Caki2 (cell line): ENCODE measurements around the gene PPP2R3C. TPM values are rescaled to one million over a fixed set of nuclear protein-coding genes. Genes with fewer than 3 reads are reported as not detected.
"Not testable (repeated sequence)": the region's sequence is repeated elsewhere in the genome, so short reads cannot be mapped to it uniquely, and the experiment has no call there.

Experiments used
- DNase-seq: peaks from one replicate; pipeline ENCODE4 v3.0.0-alpha.2; 2015; ENCODE audit warnings: low read depth
- in situ Hi-C: cut with HindIII; loops from 2 replicates; pipeline ENCODE4 v1.10.0; 2016; ENCODE audit warnings: low sequenced_read_pairs, low pct_unique_long_range_greater_than_20kb, mixed read lengths
- total RNA-seq: library from RNA; depleted of rRNA; stranded (reverse); fragments of >200 nt; shearing (Covaris generic); gene quantifications from 2 replicates; pipeline ENCODE4 v1.2.3, GENCODE V29; 2014; ENCODE audit warnings: low replicate concordance; rRNA removed

PPP2R3C gene
- 5.4 and 10.5 TPM in 2 replicates for total RNA-seq

- in situ Hi-C loops: no loop called here
- peak; percentile 97 for DNase-seq
These were observed at the start of gene PPP2R3C, which contains the start of gene PRORP for GRCh38 chr14:35121887-35122695. PPP2R3C (minus strand) TSS chr14:35121990; CDS start chr14:35121959, 31 bp downstream. PRORP (plus strand) TSS chr14:35122552; CDS start chr14:35123246, 694 bp downstream.

DNA sequence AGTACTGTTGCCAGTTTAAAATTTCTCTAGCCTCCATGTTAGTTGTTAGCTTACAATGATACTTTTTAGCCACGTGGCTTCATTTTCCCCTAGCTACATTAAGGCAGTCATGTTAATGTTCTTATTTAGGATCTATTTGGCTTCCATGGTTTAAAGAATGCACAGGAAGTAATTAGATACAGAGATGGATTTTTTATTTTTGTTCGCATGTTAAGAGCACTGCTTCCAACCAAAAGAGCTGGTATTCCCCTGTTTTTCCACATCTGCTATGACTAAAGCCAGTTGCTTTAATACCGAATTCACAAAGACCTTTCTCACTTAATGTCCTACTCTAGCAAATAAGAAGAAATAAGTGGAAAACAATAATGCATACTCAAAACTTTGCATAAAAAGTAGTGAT is 45.7 kb upstream of the PPP2R3C start:
- in situ Hi-C loops: no loop called here
- DNase-seq: no peak

GRCh38 chr14:35164849-35165248 is 43.1 kb upstream of the PPP2R3C start:
- DNase-seq: no peak

DNA sequence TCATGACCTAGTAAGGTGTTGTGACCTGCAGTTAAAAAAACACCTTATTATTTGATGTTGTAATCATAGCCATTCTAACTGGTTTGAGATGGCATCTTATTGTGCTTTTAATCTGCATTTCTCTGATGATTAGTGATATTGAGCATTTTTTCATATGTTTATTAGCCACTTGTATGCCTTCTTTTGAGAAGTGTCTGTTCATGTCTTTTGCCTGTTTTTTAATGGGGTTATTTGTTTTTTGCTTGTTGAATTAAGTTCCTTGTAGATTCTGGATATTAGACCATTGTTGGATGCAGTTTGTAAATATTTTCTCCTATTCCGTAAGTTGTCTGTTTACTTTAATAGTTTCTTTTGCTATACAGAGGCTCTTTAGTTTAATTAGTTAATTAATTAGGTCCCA is 41.6 kb upstream of the PPP2R3C start:
- in situ Hi-C loops: no loop called here
- no peak for DNase-seq

More at GRCh38 chr14:35164849-35165248, 43.1 kb upstream of the PPP2R3C start:
- in situ Hi-C loops: no loop called here

GRCh38 chr14:35161231-35161630 is 39.4 kb upstream of the PPP2R3C start:
- no peak for DNase-seq
- in situ Hi-C loops: no loop called here

DNA sequence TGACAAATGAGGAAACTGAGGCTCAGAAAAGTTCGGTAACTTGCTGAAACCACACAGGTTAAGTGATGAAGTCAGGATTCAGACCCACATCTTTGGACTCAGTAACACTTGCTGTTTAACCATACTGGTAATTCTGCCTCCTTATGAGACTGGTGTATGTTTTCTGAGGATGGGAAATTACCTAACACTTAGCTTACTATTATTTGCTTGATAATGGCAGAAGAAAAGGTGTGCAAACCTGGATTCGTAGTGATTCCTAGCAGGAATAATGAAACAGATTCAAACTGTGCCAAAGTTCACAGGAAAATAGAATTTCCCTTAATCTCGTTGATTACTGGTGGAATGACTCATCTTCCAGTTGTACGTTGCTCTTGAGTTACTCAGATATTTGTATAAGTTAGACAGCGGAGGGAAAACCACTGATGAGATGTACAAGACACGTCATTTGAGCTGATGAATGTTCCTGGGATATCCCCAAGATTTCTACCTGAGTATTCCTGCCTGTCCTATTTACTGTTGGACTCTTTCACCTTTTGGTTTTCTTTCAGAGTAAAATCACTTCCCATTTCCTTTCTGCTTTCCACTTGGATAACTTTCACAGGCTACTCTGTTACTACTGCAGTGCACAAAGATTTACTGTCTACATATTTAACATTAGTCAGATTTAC is 38.1 kb upstream of the PPP2R3C start:
- DNase-seq: peak; percentile 88
- in situ Hi-C loops: loop anchor here (10.0 kb wide), 1 partner anchor 245 kb away; the partner anchor contains the start of gene NFKBIA

DNA sequence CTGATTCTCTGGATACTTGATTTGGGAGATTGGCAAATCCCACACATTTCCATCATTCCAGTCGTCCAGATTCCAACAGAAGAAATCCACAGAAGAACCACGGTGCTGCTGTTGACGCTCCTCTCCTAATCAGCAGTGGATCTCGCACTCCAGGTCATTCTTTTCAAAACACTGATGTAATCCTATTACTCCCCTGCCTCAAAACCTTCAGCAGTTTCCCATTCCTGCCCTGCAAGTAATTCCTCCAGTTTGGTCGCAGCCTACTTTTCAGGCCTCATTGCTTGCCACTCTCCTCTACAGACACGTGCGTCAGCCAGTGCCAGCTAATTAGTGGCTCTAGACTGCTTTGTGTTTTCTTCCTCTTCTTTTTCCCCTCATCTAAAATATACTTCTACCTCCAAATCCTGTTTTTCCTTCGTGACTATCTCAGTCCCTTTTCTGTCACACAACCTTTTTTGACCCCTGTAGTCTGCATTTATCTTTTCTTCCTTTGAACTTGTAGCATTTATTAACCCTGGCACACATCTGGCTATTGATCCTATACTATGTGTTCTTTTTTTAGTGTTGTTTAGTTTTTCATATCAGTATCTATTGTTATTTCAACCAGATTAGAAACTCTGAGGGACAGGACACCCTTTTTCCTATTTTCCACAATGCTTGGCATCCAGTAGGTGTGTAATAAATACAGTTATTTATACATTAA is 37.3 kb upstream of the PPP2R3C start:
- DNase-seq: peak; percentile 46
- in situ Hi-C loops: loop anchor here (10.0 kb wide), 1 partner anchor 246 kb away; the partner anchor contains the start of gene NFKBIA

DNA sequence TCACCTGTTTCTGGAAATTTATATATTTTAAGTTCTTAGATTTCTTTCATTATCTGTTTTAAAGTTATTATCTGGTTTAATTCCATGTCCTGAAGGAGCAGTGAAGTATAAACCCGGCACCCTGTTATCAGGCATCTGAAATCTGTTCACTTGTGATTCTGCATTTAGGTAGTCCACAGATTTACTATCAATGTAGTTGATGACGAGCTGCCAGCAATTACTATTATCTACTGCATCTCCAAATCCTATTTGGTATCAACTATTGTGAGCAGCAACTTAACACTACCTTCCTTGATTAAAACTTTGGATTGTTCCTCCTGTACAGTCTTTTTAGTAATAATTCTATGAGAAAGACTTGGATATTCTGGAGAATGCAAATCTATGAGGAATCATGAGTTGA is 36.7 kb upstream of the PPP2R3C start:
- in situ Hi-C loops: loop anchor here (10.0 kb wide), 1 partner anchor 246 kb away; the partner anchor contains the start of gene NFKBIA

DNA sequence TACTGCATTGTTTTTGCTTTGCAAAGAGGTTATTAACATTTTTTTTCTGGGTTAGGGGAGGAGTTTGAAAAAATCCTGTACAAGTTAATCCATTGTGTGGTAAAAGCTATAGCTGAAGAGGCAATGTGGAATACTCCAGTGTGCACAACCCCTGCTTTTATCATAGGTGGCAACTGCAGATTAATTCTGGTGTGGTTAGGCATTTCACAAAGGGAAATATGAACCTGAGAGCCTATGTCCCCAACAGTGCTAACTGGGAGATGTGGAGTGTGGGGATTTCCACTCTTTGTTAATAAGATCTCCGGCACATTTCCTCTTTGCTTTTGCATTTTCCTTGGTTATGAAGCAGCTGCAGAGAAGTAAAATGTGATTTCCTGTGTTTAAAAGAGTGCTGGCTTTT is 34.2 kb upstream of the PPP2R3C start:
- DNase-seq: peak; percentile 28
- in situ Hi-C loops: loop anchor here (10.0 kb wide), 1 partner anchor 249 kb away; the partner anchor contains the start of gene NFKBIA

More for the DNA sequence above, 36.7 kb upstream of the PPP2R3C start:
- DNase-seq: no peak

- in situ Hi-C loops: loop anchor here (10.0 kb wide), 1 partner anchor 251 kb away; the partner anchor contains the start of gene NFKBIA
- DNase-seq: no peak
These were observed 32.2 kb upstream of the PPP2R3C start for GRCh38 chr14:35154016-35154415.

DNA sequence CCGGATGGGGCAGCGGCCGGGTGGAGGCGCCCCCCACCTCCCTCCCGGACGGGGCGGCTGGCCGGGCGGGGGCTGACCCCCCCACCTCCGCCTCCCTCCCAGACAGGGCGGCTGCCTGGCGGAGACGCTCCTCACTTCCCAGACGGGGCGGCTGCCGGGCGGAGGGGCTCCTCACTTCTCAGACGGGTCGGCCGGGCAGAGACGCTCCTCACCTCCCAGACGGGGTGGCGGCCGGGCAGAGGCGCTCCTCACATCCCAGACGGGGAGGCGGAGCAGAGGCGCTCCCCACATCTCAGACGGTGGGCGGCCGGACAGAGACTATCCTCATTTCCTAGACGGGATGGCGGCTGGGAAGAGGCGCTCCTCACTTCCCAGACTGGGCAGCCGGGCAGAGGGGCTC is 30.7 kb upstream of the PPP2R3C start:
- not testable (repeated sequence) for DNase-seq
- in situ Hi-C loops: loop anchor here (10.0 kb wide), 1 partner anchor 252 kb away; the partner anchor contains the start of gene NFKBIA

GRCh38 chr14:35149239-35149638 is 27.4 kb upstream of the PPP2R3C start:
- in situ Hi-C loops: no loop called here

GRCh38 chr14:35147711-35148110 is 25.9 kb upstream of the PPP2R3C start:
- in situ Hi-C loops: no loop called here
- no peak for DNase-seq

More at GRCh38 chr14:35149239-35149638, 27.4 kb upstream of the PPP2R3C start:
- no peak for DNase-seq

- in situ Hi-C loops: no loop called here
- no peak for DNase-seq
These were observed 25.4 kb upstream of the PPP2R3C start for GRCh38 chr14:35147186-35147585.

- in situ Hi-C loops: no loop called here
- no peak for DNase-seq
These were observed 24.9 kb upstream of the PPP2R3C start for GRCh38 chr14:35146711-35147149.

DNA sequence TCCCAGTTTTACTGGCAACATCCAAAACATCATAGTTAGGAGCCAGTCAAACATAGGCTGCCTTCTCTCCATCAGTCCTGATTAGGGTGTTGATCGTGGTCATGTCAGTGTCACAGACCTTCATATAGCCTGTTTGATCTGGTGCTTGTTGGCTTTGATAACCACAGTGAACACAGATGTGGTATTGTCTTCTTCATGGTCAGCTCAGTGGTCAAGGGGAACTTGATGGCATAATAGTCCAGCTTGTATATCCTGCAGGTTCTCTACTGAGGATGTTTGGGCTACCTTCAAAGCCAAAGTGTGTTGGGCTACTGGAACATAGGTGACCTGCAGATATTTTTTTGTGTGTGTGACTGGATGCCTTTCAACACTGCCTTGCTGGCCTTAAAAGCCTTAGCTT is 22.2 kb upstream of the PPP2R3C start:
- in situ Hi-C loops: no loop called here

GRCh38 chr14:35140718-35141581 is 19.2 kb upstream of the PPP2R3C start:
- DNase-seq: no peak
- in situ Hi-C loops: no loop called here

More for the DNA sequence above, 22.2 kb upstream of the PPP2R3C start:
- DNase-seq: no peak
